NOMO-1 treated with dmso at 0.1 percent for 144 hours (cell line): Measurements from ENCODE around the gene RYR2.

Experiments
- DNase-seq: peaks from one replicate; lab custom pipeline; 2025; ENCODE audit not compliant: unreplicated experiment; lab: John Stamatoyannopoulos, UW

The RYR2 gene

GRCh38 chr1:237041795-237042525 lies at the start of gene RYR2:
TSS of gene RYR2 (plus strand) at chr1:237042184. CDS start at chr1:237042522, 338 bp downstream.
- DNase-seq: no peak

- no peak for DNase-seq
Measured at GRCh38 chr1:236992449-236992848, 49.5 kb upstream of the RYR2 start.

- no peak for DNase-seq
Measured at GRCh38 chr1:236994450-236994849, 47.5 kb upstream of the RYR2 start.

- DNase-seq: no peak
Measured at GRCh38 chr1:236997361-236997760, 44.6 kb upstream of the RYR2 start.

- no peak for DNase-seq
Measured at GRCh38 chr1:236997882-236998281, 44.1 kb upstream of the RYR2 start.

- no peak for DNase-seq
Measured at GRCh38 chr1:236998546-236998945, 43.4 kb upstream of the RYR2 start.

- no peak for DNase-seq
Measured at GRCh38 chr1:237000191-237000590, 41.8 kb upstream of the RYR2 start.

GRCh38 chr1:237003516-237003915 lies 38.5 kb upstream of the RYR2 start:
- no peak for DNase-seq

GRCh38 chr1:237004116-237004515 lies 37.9 kb upstream of the RYR2 start, which contains the start of gene MT1HL1:
TSS of gene MT1HL1 (minus strand) at chr1:237004441. CDS start at chr1:237004372, 69 bp downstream.
- no peak for DNase-seq

- DNase-seq: no peak
Measured at GRCh38 chr1:237005674-237006073, 36.3 kb upstream of the RYR2 start.

- no peak for DNase-seq
Measured at GRCh38 chr1:237007147-237007881, 34.7 kb upstream of the RYR2 start.

GRCh38 chr1:237009611-237010010 lies 32.4 kb upstream of the RYR2 start:
- no peak for DNase-seq

- DNase-seq: no peak
Measured at GRCh38 chr1:237011432-237011831, 30.6 kb upstream of the RYR2 start.

- DNase-seq: no peak
Measured at GRCh38 chr1:237012361-237012760, 29.6 kb upstream of the RYR2 start.

- no peak for DNase-seq
Measured at GRCh38 chr1:237012788-237013383, 29.1 kb upstream of the RYR2 start.

- no peak for DNase-seq
Measured at GRCh38 chr1:237013608-237014007, 28.4 kb upstream of the RYR2 start.

GRCh38 chr1:237016626-237017025 lies 25.4 kb upstream of the RYR2 start:
- DNase-seq: no peak

GRCh38 chr1:237018896-237019295 lies 23.1 kb upstream of the RYR2 start:
- DNase-seq: no peak

GRCh38 chr1:237025358-237026074 lies 16.5 kb upstream of the RYR2 start:
- no peak for DNase-seq

- DNase-seq: no peak
Measured at GRCh38 chr1:237029240-237029639, 12.7 kb upstream of the RYR2 start.

- DNase-seq: no peak
Measured at GRCh38 chr1:237029850-237030535, 12.0 kb upstream of the RYR2 start.
